Nephron (organoid): Measurements from ENCODE around the gene MMEL1.

Experiments
- H3K27ac Mint-ChIP-seq, 3 experiments: 2 replicates each; pipeline ENCODE4 v1.8.0; 2020; ENCODE audit warnings: mixed read lengths in 3 of 3, mild to moderate bottlenecking in 2 of 3, moderate library complexity in 1 of 3
- H3K27me3 Mint-ChIP-seq: 2 replicates; pipeline ENCODE4 v1.8.0; 2021; ENCODE audit warnings: low read depth, mild to moderate bottlenecking, moderate library complexity, mixed read lengths
- H3K36me3 Mint-ChIP-seq: 2 replicates; pipeline ENCODE4 v1.8.0; 2020; ENCODE audit warnings: low read depth, mixed read lengths
- H3K4me1 Mint-ChIP-seq: 2 replicates; pipeline ENCODE4 v1.8.0; 2020; ENCODE audit warnings: mixed read lengths
- H3K4me3 Mint-ChIP-seq, 3 experiments: 2 replicates each; pipeline ENCODE4 v1.8.0; 2020; ENCODE audit warnings: mild to moderate bottlenecking in 3 of 3, mixed read lengths in 3 of 3, moderate library complexity in 2 of 3
- H3K9me3 Mint-ChIP-seq: 2 replicates; pipeline ENCODE4 v1.8.0; 2020; ENCODE audit warnings: mixed read lengths
- TF ChIP-seq, protein P1 (sequence below), 3 experiments: fragments of 200-600 bp; sonication (generic); IDR thresholded peaks; one replicate each; pipeline ENCODE4 v1.5.0; 2021; ENCODE audit warnings: antibody characterized with exemption in 3 of 3; ENCODE audit not compliant: unreplicated experiment in 3 of 3

Gene MMEL1

DNA sequence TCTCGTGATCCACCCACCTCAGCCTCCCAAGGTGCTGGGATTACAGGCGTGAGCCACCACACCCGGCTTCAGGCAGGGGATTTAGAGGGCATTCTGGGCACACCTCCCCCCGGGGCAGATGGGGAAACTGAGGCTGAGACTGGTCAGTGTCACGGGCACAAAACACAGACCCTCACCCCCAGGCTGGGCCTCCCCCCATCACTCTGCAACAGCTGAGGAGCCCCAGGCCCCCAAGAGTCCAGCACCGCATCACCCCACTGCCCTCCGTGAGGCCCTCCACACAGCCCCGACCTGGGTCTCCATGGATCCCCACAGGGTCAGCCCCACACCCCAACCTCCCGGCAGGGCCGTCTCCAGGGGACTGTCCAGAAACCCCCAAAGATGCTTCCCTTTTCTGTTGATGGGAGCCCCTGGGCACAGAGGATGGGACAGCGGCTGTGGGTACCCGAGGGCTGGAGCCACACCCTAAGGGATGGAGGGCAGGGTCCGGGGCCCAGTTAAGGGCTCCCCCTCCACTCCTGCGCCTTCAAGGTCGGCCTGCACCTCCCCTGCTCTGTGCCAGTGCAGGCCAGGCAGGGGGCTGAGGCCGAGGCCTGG is 65.6 kb downstream of the MMEL1 start:
- peaks cover 12% of the 10 kb centered on the region for H3K27me3 Mint-ChIP-seq
- H3K4me3 Mint-ChIP-seq: no peak overlapping the region

GRCh38 chr1:2566101-2567045 is 66.4 kb downstream of the MMEL1 start:
- peak overlapping the region in 1 of 3 experiments; percentile 32 for H3K4me3 Mint-ChIP-seq
- peaks cover 12% of the 10 kb centered on the region for H3K27me3 Mint-ChIP-seq
- H3K27ac Mint-ChIP-seq: peak overlapping the region in 1 of 3 experiments; percentile 59
- TF ChIP-seq, protein P1, sequence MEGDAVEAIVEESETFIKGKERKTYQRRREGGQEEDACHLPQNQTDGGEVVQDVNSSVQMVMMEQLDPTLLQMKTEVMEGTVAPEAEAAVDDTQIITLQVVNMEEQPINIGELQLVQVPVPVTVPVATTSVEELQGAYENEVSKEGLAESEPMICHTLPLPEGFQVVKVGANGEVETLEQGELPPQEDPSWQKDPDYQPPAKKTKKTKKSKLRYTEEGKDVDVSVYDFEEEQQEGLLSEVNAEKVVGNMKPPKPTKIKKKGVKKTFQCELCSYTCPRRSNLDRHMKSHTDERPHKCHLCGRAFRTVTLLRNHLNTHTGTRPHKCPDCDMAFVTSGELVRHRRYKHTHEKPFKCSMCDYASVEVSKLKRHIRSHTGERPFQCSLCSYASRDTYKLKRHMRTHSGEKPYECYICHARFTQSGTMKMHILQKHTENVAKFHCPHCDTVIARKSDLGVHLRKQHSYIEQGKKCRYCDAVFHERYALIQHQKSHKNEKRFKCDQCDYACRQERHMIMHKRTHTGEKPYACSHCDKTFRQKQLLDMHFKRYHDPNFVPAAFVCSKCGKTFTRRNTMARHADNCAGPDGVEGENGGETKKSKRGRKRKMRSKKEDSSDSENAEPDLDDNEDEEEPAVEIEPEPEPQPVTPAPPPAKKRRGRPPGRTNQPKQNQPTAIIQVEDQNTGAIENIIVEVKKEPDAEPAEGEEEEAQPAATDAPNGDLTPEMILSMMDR (IDR thresholded peaks at IDR 0.05; ENCODE audit: unreplicated experiment in 3 of 3): no peak
- no peaks in the 10 kb centered on the region for H3K36me3 Mint-ChIP-seq
- no peaks in the 10 kb centered on the region for H3K4me1 Mint-ChIP-seq
- H3K9me3 Mint-ChIP-seq: no peaks in the 10 kb centered on the region

More for the DNA sequence above, 65.6 kb downstream of the MMEL1 start:
- TF ChIP-seq, protein P1 (IDR thresholded peaks at IDR 0.05; ENCODE audit: unreplicated experiment in 3 of 3): no peak
- no peaks in the 10 kb centered on the region for H3K4me1 Mint-ChIP-seq
- H3K27ac Mint-ChIP-seq: no peak overlapping the region
- no peaks in the 10 kb centered on the region for H3K9me3 Mint-ChIP-seq
- H3K36me3 Mint-ChIP-seq: no peaks in the 10 kb centered on the region

GRCh38 chr1:2564815-2565374 is 67.9 kb downstream of the MMEL1 start:
- H3K4me3 Mint-ChIP-seq: peak overlapping the region in 1 of 3 experiments; percentile 36
- TF ChIP-seq, protein P1 (IDR thresholded peaks at IDR 0.05; ENCODE audit: unreplicated experiment in 3 of 3): no peak
- peak overlapping the region in 2 of 3 experiments; percentile 26 to 61 for H3K27ac Mint-ChIP-seq
- no peaks in the 10 kb centered on the region for H3K9me3 Mint-ChIP-seq
- H3K27me3 Mint-ChIP-seq: peaks cover 12% of the 10 kb centered on the region
- no peaks in the 10 kb centered on the region for H3K36me3 Mint-ChIP-seq
- no peaks in the 10 kb centered on the region for H3K4me1 Mint-ChIP-seq

- Mint-ChIP-seq H3K27ac (no peak overlapping the region), H3K36me3 (no peaks in the 10 kb centered on the region), H3K9me3 (no peaks in the 10 kb centered on the region), H3K27me3 (peaks cover 12% of the 10 kb centered on the region), H3K4me1 (no peaks in the 10 kb centered on the region), H3K4me3 (no peak overlapping the region)
- TF ChIP-seq, protein P1 (IDR thresholded peaks at IDR 0.05; ENCODE audit: unreplicated experiment in 3 of 3): no peak
Measured at GRCh38 chr1:2564006-2564814, 68.6 kb downstream of the MMEL1 start.

- TF ChIP-seq, protein P1 (IDR thresholded peaks at IDR 0.05; ENCODE audit: unreplicated experiment in 3 of 3): no peak
- Mint-ChIP-seq H3K36me3 (no peaks in the 10 kb centered on the region), H3K9me3 (no peaks in the 10 kb centered on the region), H3K27ac (no peak overlapping the region), H3K4me3 (no peak overlapping the region), H3K4me1 (no peaks in the 10 kb centered on the region), H3K27me3 (peaks cover 12% of the 10 kb centered on the region)
Measured at GRCh38 chr1:2563205-2563604, 69.6 kb downstream of the MMEL1 start.
